HG02571 (cell line): ENCODE measurements around the gene CDH13.

Experiments used
- ATAC-seq: cut with Tn5 transposase; IDR thresholded peaks from one replicate; pipeline ENCODE4 v1.9.1; 2021; ENCODE audit warnings: mild to moderate bottlenecking, moderate library complexity; ENCODE audit not compliant: unreplicated experiment

CDH13 gene

GRCh38 chr16:83723244-83723643 lies 1096.5 kb downstream of the CDH13 start:
- ATAC-seq, result no peak

DNA sequence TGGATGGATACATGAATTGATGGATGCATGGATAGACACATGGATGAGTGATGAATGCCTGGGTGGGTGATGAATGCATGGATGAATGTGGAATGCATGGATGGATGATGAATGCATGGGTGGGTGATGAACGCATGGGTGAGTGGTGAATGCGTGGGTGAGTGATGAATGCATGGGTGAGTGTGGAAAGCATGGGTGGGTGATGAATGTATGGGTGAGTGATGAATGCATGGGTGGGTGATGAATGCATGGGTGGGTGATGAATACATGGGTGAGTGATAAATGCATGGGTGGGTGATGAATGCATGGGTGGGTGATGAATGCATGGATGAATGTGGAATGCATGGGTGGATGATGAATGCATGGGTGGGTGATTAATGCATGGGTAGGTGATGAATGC lies 1097.1 kb downstream of the CDH13 start:
- no peak for ATAC-seq

DNA sequence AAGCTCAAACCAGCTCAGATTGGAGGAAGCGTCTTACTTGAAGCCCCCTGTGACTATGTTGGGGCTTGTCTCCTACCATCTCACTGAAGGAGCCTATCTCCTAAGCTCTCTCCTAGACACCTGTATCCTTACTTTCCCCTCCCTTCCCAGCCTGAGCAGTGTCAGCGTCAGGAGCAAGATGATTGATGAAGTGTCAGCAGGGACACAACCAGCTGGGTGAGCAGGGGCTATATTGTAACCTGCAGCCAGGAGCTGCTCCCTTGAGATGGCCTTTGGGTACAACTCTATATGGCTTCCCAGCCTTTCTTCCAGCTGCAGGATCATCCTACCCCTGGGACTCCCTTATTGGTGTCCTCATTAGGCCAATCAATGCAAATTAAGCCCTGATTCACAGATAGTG lies 1097.8 kb downstream of the CDH13 start:
- no peak for ATAC-seq

DNA sequence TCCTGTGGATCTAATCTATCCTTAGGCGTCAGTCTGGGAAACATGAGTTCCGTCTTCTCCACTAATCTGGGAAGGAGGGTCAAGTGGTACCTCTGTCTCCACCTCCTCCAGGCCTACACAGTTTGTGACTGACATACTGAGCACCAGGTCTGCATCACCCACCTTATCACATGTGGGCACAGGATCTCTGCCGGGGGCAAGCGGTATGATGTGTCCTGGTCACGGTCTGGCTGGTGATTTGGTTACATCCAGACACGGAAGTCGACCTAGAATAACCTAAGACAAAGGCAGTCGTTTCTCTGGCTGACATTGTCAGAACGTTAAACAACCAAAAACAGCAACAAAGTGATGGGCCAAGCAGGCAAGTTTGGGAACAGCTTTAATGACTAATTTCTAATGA lies 1098.5 kb downstream of the CDH13 start:
- no peak for ATAC-seq

GRCh38 chr16:83727018-83727417 lies 1100.2 kb downstream of the CDH13 start:
- no peak for ATAC-seq

- ATAC-seq, result no peak
These were observed 1101.1 kb downstream of the CDH13 start for GRCh38 chr16:83727751-83728352.

GRCh38 chr16:83728492-83728891 lies 1101.7 kb downstream of the CDH13 start:
- no peak for ATAC-seq

DNA sequence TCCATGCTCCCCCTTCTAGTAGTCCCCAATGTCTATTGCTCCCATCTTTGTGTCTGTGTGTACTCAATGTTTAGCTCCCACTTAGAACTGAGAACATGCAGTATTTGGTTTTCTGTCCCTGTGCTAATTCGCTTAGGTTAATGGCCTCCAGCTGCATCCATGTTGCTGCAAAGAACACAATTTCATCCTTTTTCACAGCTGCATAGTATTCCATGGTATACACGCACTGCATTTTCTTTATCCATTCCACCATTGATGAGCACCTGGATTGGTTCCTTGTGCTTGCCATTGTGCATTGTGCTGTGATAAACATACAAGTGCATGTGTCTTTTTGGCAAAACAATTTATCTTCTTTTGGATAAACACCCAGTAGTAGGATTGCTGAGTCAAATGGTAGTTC lies 1104.0 kb downstream of the CDH13 start:
- ATAC-seq, result no peak

DNA sequence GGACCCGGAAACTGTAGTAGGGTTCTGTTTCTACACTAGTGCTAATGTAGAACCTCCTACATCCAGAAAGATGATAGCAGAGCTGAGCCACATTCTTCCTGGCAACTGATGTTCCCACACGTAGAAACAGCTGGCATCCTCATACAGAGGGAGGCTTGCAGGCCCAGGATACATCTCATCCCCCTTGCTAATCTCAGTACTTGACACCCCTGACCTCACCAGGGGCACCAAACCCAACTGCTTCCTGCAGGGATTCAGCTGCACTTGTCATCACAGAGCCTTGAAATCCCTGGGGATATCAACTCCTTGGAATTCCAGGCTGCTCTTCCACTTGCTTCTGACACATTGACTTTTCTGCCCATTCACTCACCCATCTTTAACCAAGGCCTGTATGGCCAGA lies 1105.8 kb downstream of the CDH13 start:
- no peak for ATAC-seq

DNA sequence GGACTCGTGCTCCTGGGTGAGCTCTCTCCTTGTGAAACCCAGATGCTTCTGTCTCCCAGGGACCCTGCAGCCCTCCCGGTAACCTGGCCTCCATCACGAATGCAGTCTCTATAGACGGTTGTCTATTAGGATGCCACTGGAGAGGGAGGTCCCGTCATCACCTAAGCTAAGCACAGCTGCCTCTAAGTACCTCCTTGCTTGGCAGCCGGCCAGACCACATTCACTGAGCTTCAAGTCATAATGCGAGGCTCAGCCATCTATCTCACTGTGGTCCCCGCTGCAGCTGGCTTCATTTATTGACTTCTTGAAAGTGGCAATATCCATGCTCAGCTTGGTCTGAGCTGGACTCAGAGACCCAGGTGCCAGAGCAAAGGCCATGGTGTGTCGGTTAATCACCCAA lies 1106.5 kb downstream of the CDH13 start:
- no peak for ATAC-seq

GRCh38 chr16:83734136-83734535 lies 1107.4 kb downstream of the CDH13 start:
- no peak for ATAC-seq

DNA sequence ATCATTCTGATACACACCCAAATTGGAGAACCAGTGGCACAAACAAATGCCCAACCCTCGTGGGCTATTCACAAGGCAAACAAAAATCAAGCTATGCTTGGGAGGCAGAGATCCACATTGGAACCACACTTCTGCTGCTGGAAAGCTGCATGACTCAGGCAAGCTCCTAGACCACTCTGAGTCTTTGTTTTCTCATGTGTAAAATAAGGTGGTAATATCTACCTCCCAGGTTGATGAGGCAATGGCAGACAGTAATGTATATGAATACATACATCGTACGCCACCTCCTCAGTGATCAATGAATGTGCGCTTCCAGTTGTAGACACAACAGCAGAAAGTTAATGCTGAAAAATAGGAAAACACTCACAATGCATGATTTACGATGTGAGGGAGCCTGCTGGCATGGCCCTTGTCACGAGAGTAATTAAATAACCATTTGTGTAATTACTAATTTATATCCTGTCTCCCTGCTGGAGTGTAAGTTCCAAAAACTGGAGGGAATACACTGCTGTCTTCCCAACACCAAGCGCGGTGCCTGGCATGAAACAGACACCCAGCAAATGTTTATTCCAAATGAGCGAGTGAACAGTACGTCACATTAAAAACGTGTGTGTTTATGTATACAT lies 1111.1 kb downstream of the CDH13 start:
- ATAC-seq, result no peak

DNA sequence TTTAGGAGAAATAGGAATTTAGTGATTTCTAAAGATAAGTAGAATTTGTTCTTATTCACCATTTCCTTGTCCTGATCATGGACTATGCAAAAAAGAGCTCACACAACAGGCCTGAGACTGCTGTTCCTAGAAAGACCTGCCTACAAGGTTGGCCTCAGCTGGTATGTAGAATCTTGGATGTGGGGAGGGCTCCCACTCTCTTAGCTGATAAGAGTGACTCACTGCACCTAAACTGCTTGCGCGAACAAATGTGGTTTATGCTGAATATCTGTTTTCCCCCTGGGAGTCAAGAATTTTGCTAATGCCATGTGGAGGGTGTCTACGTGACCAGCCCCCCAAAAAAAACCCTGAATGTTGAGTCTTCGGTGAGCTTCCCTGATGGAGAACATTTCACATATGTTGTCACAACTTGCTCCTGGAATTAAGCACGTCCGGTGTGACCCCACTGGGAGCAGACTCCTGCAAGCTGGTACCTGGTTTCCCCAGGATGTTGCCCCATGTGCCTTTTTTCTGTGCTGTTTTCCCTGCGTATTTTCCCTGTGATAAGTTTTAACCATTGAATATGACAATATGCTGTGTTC lies 1112.2 kb downstream of the CDH13 start:
- ATAC-seq, result no peak

DNA sequence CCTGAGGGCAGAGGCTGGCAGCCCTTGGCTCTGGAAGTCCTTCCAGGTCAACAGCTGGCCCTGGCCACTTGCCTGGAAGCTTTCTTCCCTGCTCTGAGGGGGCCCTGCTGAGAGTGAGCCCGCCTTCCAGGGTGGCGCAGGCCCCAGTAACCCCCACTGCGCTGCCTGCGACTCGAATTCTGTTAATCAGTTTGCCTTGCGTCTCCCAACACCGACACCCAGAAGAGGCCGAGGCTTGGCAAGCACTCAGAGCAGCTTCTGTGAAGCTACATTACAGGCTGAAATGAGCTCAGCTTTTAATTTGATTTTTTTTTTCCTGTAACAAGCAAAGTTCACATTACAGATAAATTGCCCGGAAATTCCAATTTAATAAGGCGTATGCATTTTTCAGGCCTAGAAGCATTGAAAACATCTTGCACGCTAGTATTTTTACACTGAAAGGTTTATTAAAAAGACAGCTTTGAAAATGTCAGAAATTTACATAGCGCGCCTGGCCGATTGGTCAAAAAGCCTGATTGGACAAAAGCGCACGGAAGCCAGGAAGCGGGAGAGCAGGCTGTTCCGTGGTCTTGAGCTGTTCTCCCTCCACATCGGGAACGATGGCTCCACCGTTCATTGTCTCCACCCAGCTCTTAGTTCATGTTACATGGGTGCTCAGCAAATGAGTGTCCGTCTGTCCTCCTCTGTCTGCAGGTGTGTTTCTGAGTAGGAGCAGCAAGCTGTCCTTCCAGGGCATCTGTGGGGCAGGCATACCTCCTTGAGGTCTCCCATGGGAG lies 1115.5 kb downstream of the CDH13 start:
- ATAC-seq, result no peak

GRCh38 chr16:83743241-83743640 lies 1116.5 kb downstream of the CDH13 start:
- ATAC-seq, result no peak

- no peak for ATAC-seq
These were observed 1117.0 kb downstream of the CDH13 start for GRCh38 chr16:83743720-83744119.

GRCh38 chr16:83744441-83744981 lies 1117.7 kb downstream of the CDH13 start:
- no peak for ATAC-seq

DNA sequence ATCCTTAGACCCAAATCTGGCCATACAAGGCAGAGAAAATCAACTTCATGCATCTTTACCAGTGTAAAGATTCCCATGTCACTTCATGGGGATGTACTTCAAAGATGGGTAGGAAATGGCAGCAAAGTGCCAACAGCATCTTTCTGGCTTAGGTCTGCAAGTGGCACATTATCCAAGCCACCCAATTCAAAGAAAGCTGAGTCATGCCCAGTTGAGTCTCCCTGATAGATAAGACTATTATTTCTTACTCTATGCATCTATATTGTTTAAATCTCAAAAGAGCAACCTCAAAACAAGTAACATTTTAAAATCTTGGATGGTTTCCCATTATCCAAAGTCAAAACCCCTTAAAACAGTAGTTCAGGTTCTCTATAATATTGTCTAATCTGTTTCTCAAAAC lies 1119.8 kb downstream of the CDH13 start:
- ATAC-seq, result no peak

- ATAC-seq, result no peak
These were observed 1121.2 kb downstream of the CDH13 start for GRCh38 chr16:83747936-83748335.

DNA sequence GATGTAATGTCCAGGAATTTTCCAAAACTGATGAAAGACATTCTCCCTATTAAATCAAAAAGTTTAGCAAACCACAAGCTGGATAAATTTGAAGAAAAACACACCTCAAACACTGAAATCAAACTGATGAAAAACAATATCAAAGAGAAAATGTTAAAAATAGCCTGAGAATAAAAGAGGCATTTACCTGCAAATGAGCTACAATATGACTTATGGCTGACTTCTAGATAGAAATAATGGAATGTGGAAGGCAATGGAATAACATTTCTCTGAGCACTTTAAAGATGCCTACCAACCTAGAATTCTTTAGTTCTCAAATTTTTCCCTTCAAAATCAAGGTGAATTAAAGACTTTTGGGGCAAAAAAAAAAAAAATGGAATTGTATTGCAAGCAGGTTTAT lies 1128.6 kb downstream of the CDH13 start:
- ATAC-seq, result no peak

GRCh38 chr16:83762141-83762991 lies 1135.6 kb downstream of the CDH13 start:
- ATAC-seq, result no peak
